Liver (tissue), 9 donors: Measurements from ENCODE around the gene LILRB2. TPM values are rescaled to one million over a fixed set of nuclear protein-coding genes. Genes with fewer than 3 reads are reported as not detected.

Source experiments
- DNase-seq: peaks from one replicate; pipeline ENCODE4 v3.0.0-alpha.2; 2017; ENCODE audit warnings: low spot score
- H3K27ac ChIP-seq, 2 donors: one replicate each; pipeline ENCODE4 v1.7.0; 2013; ENCODE audit warnings: inconsistent platforms in 2 of 2, low read length in 2 of 2, control low read depth in 1 of 2, low read depth in 1 of 2, mild to moderate bottlenecking in 1 of 2
- H3K27me3 ChIP-seq, 4 donors: one replicate each; pipeline versions ENCODE4 v1.6.1 to v1.7.0; 2013; ENCODE audit warnings: low read length in 3 of 4, inconsistent platforms in 1 of 4, mild to moderate bottlenecking in 1 of 4, moderate library complexity in 1 of 4; ENCODE audit not compliant: control insufficient read depth in 4 of 4, insufficient read depth in 4 of 4
- H3K36me3 ChIP-seq, 4 donors: one replicate each; pipeline versions ENCODE4 v1.6.1 to v1.7.0; 2013; ENCODE audit warnings: low read length in 3 of 4, mild to moderate bottlenecking in 3 of 4, low read depth in 1 of 4, moderate library complexity in 1 of 4; ENCODE audit not compliant: control insufficient read depth in 4 of 4, insufficient read depth in 3 of 4
- H3K4me1 ChIP-seq, 4 donors: one replicate each; pipeline versions ENCODE4 v1.6.1 to v1.7.0; 2013; ENCODE audit warnings: low read length in 3 of 4, mild to moderate bottlenecking in 3 of 4, moderate library complexity in 1 of 4; ENCODE audit not compliant: control insufficient read depth in 4 of 4, insufficient read depth in 4 of 4
- H3K4me3 ChIP-seq, 3 donors: one replicate each; pipeline versions ENCODE4 v1.6.1 to v1.7.0; 2013; ENCODE audit warnings: low read length in 3 of 3, control low read depth in 1 of 3, low read depth in 1 of 3, mild to moderate bottlenecking in 1 of 3
- H3K9ac ChIP-seq, 2 donors: one replicate each; pipeline ENCODE4 v1.7.0; 2013; ENCODE audit warnings: low read length in 2 of 2, mild to moderate bottlenecking in 2 of 2, moderate library complexity in 2 of 2, control low read depth in 1 of 2, low read depth in 1 of 2
- H3K9me3 ChIP-seq, 4 donors: one replicate each; pipeline versions ENCODE4 v1.6.1 to v1.7.0; 2013; ENCODE audit warnings: low read length in 3 of 4; ENCODE audit not compliant: control insufficient read depth in 4 of 4
- EGR1 ChIP-seq, 2 donors: IDR thresholded peaks; 2 replicates each; pipeline ENCODE4 v1.6.1; 2016 to 2018; ENCODE audit warnings: antibody characterized with exemption in 2 of 2, low read depth in 2 of 2
- FOXA1 ChIP-seq: IDR thresholded peaks from 2 replicates; pipeline ENCODE4 v1.6.1; 2016; ENCODE audit warnings: antibody characterized with exemption
- FOXA2 ChIP-seq: IDR thresholded peaks from 2 replicates; pipeline ENCODE4 v1.6.1; 2016; ENCODE audit warnings: antibody characterized with exemption
- GABPA ChIP-seq, 2 donors: IDR thresholded peaks in 1 of 2; conservative IDR thresholded peaks in 1 of 2; 2 replicates each; pipeline ENCODE4 v1.6.1; 2016; ENCODE audit warnings: antibody characterized with exemption in 2 of 2, mild to moderate bottlenecking in 1 of 2, moderate library complexity in 1 of 2
- HNF4G ChIP-seq: IDR thresholded peaks from 2 replicates; pipeline ENCODE4 v1.6.1; 2016; ENCODE audit warnings: antibody characterized with exemption
- JUND ChIP-seq, 2 donors: IDR thresholded peaks; 2 replicates each; pipeline ENCODE4 v1.6.1; 2016; ENCODE audit warnings: antibody characterized with exemption in 2 of 2
- MAX ChIP-seq: IDR thresholded peaks from 2 replicates; pipeline ENCODE4 v1.6.1; 2016; ENCODE audit warnings: antibody characterized with exemption
- NR2F2 ChIP-seq: IDR thresholded peaks from 2 replicates; pipeline ENCODE4 v1.6.1; 2016; ENCODE audit warnings: antibody characterized with exemption
- RAD21 ChIP-seq, 2 donors: IDR thresholded peaks; 2 replicates each; pipeline ENCODE4 v1.6.1; 2016; ENCODE audit warnings: antibody characterized with exemption in 2 of 2, mild to moderate bottlenecking in 2 of 2
- RXRA ChIP-seq, 2 donors: IDR thresholded peaks; 2 replicates each; pipeline ENCODE4 v1.6.1; 2017 to 2018; ENCODE audit warnings: antibody characterized with exemption in 2 of 2, mild to moderate bottlenecking in 1 of 2
- SP1 ChIP-seq: IDR thresholded peaks from 2 replicates; pipeline ENCODE4 v1.6.1; 2018; ENCODE audit warnings: antibody characterized with exemption, mild to moderate bottlenecking
- YY1 ChIP-seq: IDR thresholded peaks from 2 replicates; pipeline ENCODE4 v1.6.1; 2016; ENCODE audit warnings: antibody characterized with exemption, mild to moderate bottlenecking
- WGBS: extraction: QIAGEN DNeasy Blood & Tissue Kit; methylation state at CpG from one replicate; pipeline ENCODE4 v1.1.7; 2013; 5-methylcytosine and 5-hydroxymethylcytosine counted together
- polyA plus RNA-seq, 2 donors: library from polyadenylated mRNA; stranded (reverse) in 1 of 2; unstranded in 1 of 2; fragments of 200-250 nt in 1 of 2; fragments of >200 nt in 1 of 2; fragmentation: Nextera tagmentation in 1 of 2; extraction: Ambion mirVana in 1 of 2; gene quantifications; one replicate each; pipeline versions ENCODE4 v1.2.1 to v1.2.3, GENCODE V29; 2013 to 2015
- total RNA-seq, 2 donors: library from RNA; depleted of rRNA; stranded (reverse); fragments of >200 nt; gene quantifications; one replicate each; pipeline ENCODE4 v1.2.3, GENCODE V29; 2014
- TF ChIP-seq, protein P1 (sequence below): IDR thresholded peaks from 2 replicates; pipeline ENCODE4 v1.6.1; 2016; ENCODE audit warnings: antibody characterized with exemption, mild to moderate bottlenecking
- TF ChIP-seq, protein P2 (sequence below): IDR thresholded peaks from 2 replicates; pipeline ENCODE4 v1.6.1; 2016; ENCODE audit warnings: antibody characterized with exemption
- donor health status: healthy.
- donor health status: healthy.
- donor health status: healthy.
- donor health status: healthy.
- donor health status: healthy.

LILRB2 gene
- total and polyA plus RNA-seq, 4 donors, result 2.2 to 6.1 (median 5.2) TPM

- 56% methylated on average over 4 of the region's 4 CpGs for WGBS
- TF ChIP-seq NR2F2, result no peak
- peaks cover 0 to 10% (median 0%) of the 10 kb centered on the region in 4 donors for H3K27me3 ChIP-seq
- H3K4me1 ChIP-seq, result no peaks in the 10 kb centered on the region
- DNase-seq, result no peak
- no peak overlapping the region for H3K9ac ChIP-seq
- no peak overlapping the region for H3K27ac ChIP-seq
- H3K4me3 ChIP-seq, result no peak overlapping the region
- H3K9me3 ChIP-seq, result peaks cover 0 to 2% (median 0%) of the 10 kb centered on the region in 4 donors
- no peaks in the 10 kb centered on the region for H3K36me3 ChIP-seq
Observed at GRCh38 chr19:54302257-54302656, 21.3 kb upstream of the LILRB2 start.

DNA sequence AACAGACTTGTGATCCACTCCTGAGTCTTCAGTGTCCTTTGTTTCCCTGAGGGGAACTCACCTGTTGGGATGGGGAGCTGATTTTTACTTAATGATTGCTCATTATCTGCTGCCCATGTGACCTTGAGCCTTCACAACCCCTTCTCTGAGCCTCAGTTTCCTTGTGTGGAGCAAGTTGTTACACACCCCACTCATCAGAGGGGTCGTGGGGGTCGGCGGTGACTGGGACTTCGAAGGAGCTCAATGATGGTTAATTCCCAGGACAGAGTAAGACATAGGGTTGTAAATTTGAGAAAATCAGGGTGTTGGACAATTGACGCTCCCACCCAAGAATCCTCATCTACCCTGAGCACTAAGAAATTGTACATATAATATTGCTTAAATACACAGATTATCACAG lies 18.6 kb upstream of the LILRB2 start:
- TF ChIP-seq SP1 (no peak), MAX (no peak), EGR1 (IDR thresholded peaks at IDR 0.05; ENCODE audit: low read depth in 2 of 2) (no peak), NR2F2 (no peak), RXRA (IDR thresholded peaks at IDR 0.05) (no peak)
- no peak overlapping the region for H3K4me3 ChIP-seq
- no peaks in the 10 kb centered on the region for H3K9me3 ChIP-seq
- no peak overlapping the region for H3K27ac ChIP-seq
- DNase-seq, result no peak
- H3K27me3 ChIP-seq, result peaks cover 0 to 7% (median 0%) of the 10 kb centered on the region in 4 donors
- H3K36me3 ChIP-seq, result no peaks in the 10 kb centered on the region
- no peak overlapping the region for H3K9ac ChIP-seq
- 80% methylated on average over 5 of the region's 5 CpGs for WGBS
- no peaks in the 10 kb centered on the region for H3K4me1 ChIP-seq

GRCh38 chr19:54299126-54299498 lies 18.2 kb upstream of the LILRB2 start:
- WGBS, result 53% methylated on average over 7 of the region's 7 CpGs
- H3K36me3 ChIP-seq, result no peaks in the 10 kb centered on the region
- H3K4me3 ChIP-seq, result no peak overlapping the region
- H3K9ac ChIP-seq, result no peak overlapping the region
- TF ChIP-seq JUND (IDR thresholded peaks at IDR 0.05) (no peak), RAD21 (IDR thresholded peaks at IDR 0.05) (no peak), FOXA2 (no peak), HNF4G (no peak), YY1 (no peak), RXRA (IDR thresholded peaks at IDR 0.05) (no peak), MAX (no peak), EGR1 (IDR thresholded peaks at IDR 0.05; ENCODE audit: low read depth in 2 of 2) (no peak), GABPA (IDR thresholded peaks at IDR 0.05 in 1 of 2, conservative IDR thresholded peaks at IDR 0.05 in 1 of 2) (no peak), FOXA1 (no peak)
- TF ChIP-seq, protein P1, sequence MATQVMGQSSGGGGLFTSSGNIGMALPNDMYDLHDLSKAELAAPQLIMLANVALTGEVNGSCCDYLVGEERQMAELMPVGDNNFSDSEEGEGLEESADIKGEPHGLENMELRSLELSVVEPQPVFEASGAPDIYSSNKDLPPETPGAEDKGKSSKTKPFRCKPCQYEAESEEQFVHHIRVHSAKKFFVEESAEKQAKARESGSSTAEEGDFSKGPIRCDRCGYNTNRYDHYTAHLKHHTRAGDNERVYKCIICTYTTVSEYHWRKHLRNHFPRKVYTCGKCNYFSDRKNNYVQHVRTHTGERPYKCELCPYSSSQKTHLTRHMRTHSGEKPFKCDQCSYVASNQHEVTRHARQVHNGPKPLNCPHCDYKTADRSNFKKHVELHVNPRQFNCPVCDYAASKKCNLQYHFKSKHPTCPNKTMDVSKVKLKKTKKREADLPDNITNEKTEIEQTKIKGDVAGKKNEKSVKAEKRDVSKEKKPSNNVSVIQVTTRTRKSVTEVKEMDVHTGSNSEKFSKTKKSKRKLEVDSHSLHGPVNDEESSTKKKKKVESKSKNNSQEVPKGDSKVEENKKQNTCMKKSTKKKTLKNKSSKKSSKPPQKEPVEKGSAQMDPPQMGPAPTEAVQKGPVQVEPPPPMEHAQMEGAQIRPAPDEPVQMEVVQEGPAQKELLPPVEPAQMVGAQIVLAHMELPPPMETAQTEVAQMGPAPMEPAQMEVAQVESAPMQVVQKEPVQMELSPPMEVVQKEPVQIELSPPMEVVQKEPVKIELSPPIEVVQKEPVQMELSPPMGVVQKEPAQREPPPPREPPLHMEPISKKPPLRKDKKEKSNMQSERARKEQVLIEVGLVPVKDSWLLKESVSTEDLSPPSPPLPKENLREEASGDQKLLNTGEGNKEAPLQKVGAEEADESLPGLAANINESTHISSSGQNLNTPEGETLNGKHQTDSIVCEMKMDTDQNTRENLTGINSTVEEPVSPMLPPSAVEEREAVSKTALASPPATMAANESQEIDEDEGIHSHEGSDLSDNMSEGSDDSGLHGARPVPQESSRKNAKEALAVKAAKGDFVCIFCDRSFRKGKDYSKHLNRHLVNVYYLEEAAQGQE, result no peak
- TF ChIP-seq, protein P2, sequence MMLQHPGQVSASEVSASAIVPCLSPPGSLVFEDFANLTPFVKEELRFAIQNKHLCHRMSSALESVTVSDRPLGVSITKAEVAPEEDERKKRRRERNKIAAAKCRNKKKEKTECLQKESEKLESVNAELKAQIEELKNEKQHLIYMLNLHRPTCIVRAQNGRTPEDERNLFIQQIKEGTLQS, result no peak
- H3K27ac ChIP-seq, result no peak overlapping the region
- no peaks in the 10 kb centered on the region for H3K4me1 ChIP-seq
- no peaks in the 10 kb centered on the region for H3K9me3 ChIP-seq
- no peak for DNase-seq
- H3K27me3 ChIP-seq, result peaks cover 0 to 5% (median under 1%) of the 10 kb centered on the region in 4 donors
